Hindlimb muscle (tissue), 1 donor: ENCODE results near the gene TMEM171. TPM values are rescaled to one million over a fixed set of nuclear protein-coding genes. Genes with fewer than 3 reads are reported as not detected.

Experiments
- DNase-seq: peaks from one replicate; pipeline ENCODE4 v3.0.0-alpha.2; 2013
- polyA plus RNA-seq: library from polyadenylated mRNA; unstranded; fragments of 120-200 nt; gene quantifications from one replicate; pipeline ENCODE4 v1.2.1, GENCODE V29; 2013; ENCODE audit not compliant: insufficient read length

Gene TMEM171
- polyA plus RNA-seq, 1 donor, result 0.88 TPM

GRCh38 chr5:73152411-73153388 lies 32.3 kb downstream of the TMEM171 start:
- no peak for DNase-seq

- DNase-seq, result no peak
Observed at GRCh38 chr5:73153513-73153912, 33.1 kb downstream of the TMEM171 start.

- DNase-seq, result no peak
Observed at GRCh38 chr5:73154208-73155006, 34.0 kb downstream of the TMEM171 start.

GRCh38 chr5:73155271-73156222 lies 35.2 kb downstream of the TMEM171 start:
- DNase-seq, result no peak

GRCh38 chr5:73157414-73158303 lies 37.3 kb downstream of the TMEM171 start:
- DNase-seq, result no peak

GRCh38 chr5:73158313-73158712 lies 37.9 kb downstream of the TMEM171 start:
- DNase-seq, result no peak

- DNase-seq, result no peak
Observed at GRCh38 chr5:73160239-73160671, 39.9 kb downstream of the TMEM171 start.

- no peak for DNase-seq
Observed at GRCh38 chr5:73170522-73170921, 50.1 kb downstream of the TMEM171 start.

- DNase-seq, result no peak
Observed at GRCh38 chr5:73171495-73171894, 51.1 kb downstream of the TMEM171 start.

- no peak for DNase-seq
Observed at GRCh38 chr5:73172951-73173350, 52.6 kb downstream of the TMEM171 start, which contains the start of gene TMEM174. TMEM174 (plus strand) TSS chr5:73173193; CDS start chr5:73173244, 51 bp downstream.

- DNase-seq, result no peak
Observed at GRCh38 chr5:73174100-73174815, 53.9 kb downstream of the TMEM171 start.

- no peak for DNase-seq
Observed at GRCh38 chr5:73176250-73176649, 55.9 kb downstream of the TMEM171 start.

GRCh38 chr5:73178265-73178664 lies 57.9 kb downstream of the TMEM171 start:
- no peak for DNase-seq

GRCh38 chr5:73179730-73180129 lies 59.4 kb downstream of the TMEM171 start:
- no peak for DNase-seq

- no peak for DNase-seq
Observed at GRCh38 chr5:73180566-73180965, 60.2 kb downstream of the TMEM171 start.

Other genes starting within 250 kb of the TMEM171 start
- gene FCHO2, start 164.5 kb upstream of the TMEM171 start, polyA plus RNA-seq, result 18.1 TPM
- gene TMEM174, start 52.6 kb downstream of the TMEM171 start, polyA plus RNA-seq, result not detected